K562 (cell line): ENCODE results near the gene HBG1. TPM values are rescaled to one million over a fixed set of nuclear protein-coding genes. Genes with fewer than 3 reads are reported as not detected.

Experiments used
- FOXA3 ChIP-seq, 2 experiments: fragments of 450-650 bp in 1 of 2; sonication (generic) in 1 of 2; formaldehyde crosslinking; IDR thresholded peaks in 1 of 2; conservative IDR thresholded peaks in 1 of 2; 2 replicates each; pipeline versions ENCODE4 v1.4.0 to v1.8.0; 2020 to 2022; ENCODE audit warnings: mild to moderate bottlenecking in 2 of 2, missing genetic modification reagents in 1 of 2
- HCFC1 ChIP-seq: IDR thresholded peaks from 2 replicates; pipeline ENCODE4 v1.6.1; 2012; ENCODE audit warnings: low read depth, low read length, improper control_type of control experiment
- JUND ChIP-seq, 2 experiments: IDR thresholded peaks; 2 replicates in 1 of 2; 3 replicates in 1 of 2; pipeline ENCODE4 v1.6.1; 2011; ENCODE audit warnings: borderline replicate concordance in 2 of 2, low read depth in 2 of 2, low read length in 2 of 2, improper control_type of control experiment in 1 of 2, missing biosample characterization in 1 of 2, missing genetic modification characterization in 1 of 2, missing genetic modification reagents in 1 of 2
- MCM7 ChIP-seq, 2 experiments: fragments of 450-650 bp; IDR thresholded peaks; 2 replicates each; pipeline ENCODE4 v1.6.1; 2016 to 2018
- PRPF4 ChIP-seq: fragments of 200-400 bp; formaldehyde crosslinking; IDR thresholded peaks from one replicate; pipeline ENCODE4 v1.6.1; 2017; ENCODE audit warnings: low read length, low read depth, mild to moderate bottlenecking; ENCODE audit not compliant: insufficient read depth, poor library complexity, severe bottlenecking
- SMARCA5 ChIP-seq: fragments of 450-650 bp; IDR thresholded peaks from 2 replicates; pipeline ENCODE4 v1.6.1; 2016
- ZBED1 ChIP-seq: IDR thresholded peaks from 2 replicates; pipeline ENCODE4 v1.6.1; 2014
- ZFX ChIP-seq: sonication (generic); formaldehyde crosslinking; IDR thresholded peaks from 2 replicates; pipeline ENCODE4 v1.8.0; 2022; ENCODE audit warnings: mild to moderate bottlenecking, missing genetic modification reagents, moderate library complexity
- polyA plus RNA-seq, 8 experiments: library from polyadenylated mRNA; depleted of rRNA in 4 of 8; stranded (reverse) in 5 of 8; unstranded in 3 of 8; fragments of >200 nt; fragmentation: Nextera tagmentation in 2 of 8; fragmentation: Illumina TruSeq in 1 of 8; extraction: Ambion mirVana in 2 of 8; extraction: Trizol in 1 of 8; gene quantifications; 2 replicates each; pipeline versions ENCODE4 v1.2.1 to v1.2.3, GENCODE V29; 2011 to 2014; ENCODE audit warnings: inconsistent platforms in 1 of 8, missing spikeins in 1 of 8
- total RNA-seq, 7 experiments: library from RNA; depleted of rRNA in 6 of 7; stranded (reverse); fragments of >200 nt in 6 of 7; fragmentation: Illumina TruSeq in 2 of 7; extraction: Trizol in 2 of 7; gene quantifications; 2 replicates each; pipeline versions ENCODE4 v1.2.1 to v1.2.3, GENCODE V29; 2011 to 2021; ENCODE audit warnings: low replicate concordance in 1 of 7
- TF ChIP-seq, protein P1 (sequence below): IDR thresholded peaks from 3 replicates; pipeline ENCODE4 v1.6.1; 2011; ENCODE audit warnings: borderline replicate concordance, mild to moderate bottlenecking, moderate library complexity; ENCODE audit not compliant: insufficient read length; ENCODE audit errors: extremely low read depth
- TF ChIP-seq, protein P2 (sequence below): fragments of 450-650 bp; IDR thresholded peaks from 2 replicates; pipeline ENCODE4 v1.7.1; 2018; ENCODE audit warnings: mild to moderate bottlenecking, low read depth; ENCODE audit not compliant: partially characterized antibody
- TF ChIP-seq, protein P3 (sequence below): fragments of 250-450 bp; sonication (Bioruptor Pico); IDR thresholded peaks from 2 replicates; pipeline ENCODE4 v1.5.0; 2020; ENCODE audit warnings: mild to moderate bottlenecking, borderline replicate concordance
- TF ChIP-seq, protein P4 (sequence below): fragments of 250-450 bp; sonication (Bioruptor Pico); IDR thresholded peaks from 2 replicates; pipeline ENCODE4 v1.5.0; 2021; ENCODE audit warnings: mild to moderate bottlenecking, moderate library complexity

The HBG1 gene
- total and polyA plus RNA-seq, 9 of the 15 experiments (the other 6 are each of a cell fraction or from before 2014, with no cell fraction given): 1,066 to 16,338 (median 4,898) TPM

DNA sequence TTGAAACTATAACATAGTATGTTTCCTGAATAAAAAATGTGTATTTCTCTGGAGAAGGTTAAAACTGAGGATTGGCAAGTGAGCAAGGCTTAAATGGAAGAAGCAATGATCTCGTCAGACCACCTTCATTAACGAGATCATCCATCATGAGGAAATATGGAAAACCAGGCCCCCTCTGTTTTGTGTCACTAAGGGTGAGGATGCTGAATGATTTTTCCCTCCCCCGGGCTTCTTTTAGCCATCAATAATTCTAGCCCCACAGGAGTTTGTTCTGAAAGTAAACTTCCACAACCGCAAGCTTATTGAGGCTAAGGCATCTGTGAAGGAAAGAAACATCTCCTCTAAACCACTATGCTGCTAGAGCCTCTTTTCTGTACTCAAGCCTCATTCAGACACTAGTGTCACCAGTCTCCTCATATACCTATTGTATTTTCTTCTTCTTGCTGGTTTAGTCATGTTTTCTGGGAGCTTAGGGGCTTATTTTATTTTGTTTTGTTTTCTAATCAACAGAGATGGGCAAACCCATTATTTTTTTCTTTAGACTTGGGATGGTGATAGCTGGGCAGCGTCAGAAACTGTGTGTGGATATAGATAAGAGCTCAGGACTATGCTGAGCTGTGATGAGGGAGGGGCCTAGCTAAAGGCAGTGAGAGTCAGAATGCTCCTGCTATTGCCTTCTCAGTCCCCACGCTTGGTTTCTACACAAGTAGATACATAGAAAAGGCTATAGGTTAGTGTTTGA, 25.9 kb upstream of the HBG1 start (continued):
- TF ChIP-seq, protein P1, sequence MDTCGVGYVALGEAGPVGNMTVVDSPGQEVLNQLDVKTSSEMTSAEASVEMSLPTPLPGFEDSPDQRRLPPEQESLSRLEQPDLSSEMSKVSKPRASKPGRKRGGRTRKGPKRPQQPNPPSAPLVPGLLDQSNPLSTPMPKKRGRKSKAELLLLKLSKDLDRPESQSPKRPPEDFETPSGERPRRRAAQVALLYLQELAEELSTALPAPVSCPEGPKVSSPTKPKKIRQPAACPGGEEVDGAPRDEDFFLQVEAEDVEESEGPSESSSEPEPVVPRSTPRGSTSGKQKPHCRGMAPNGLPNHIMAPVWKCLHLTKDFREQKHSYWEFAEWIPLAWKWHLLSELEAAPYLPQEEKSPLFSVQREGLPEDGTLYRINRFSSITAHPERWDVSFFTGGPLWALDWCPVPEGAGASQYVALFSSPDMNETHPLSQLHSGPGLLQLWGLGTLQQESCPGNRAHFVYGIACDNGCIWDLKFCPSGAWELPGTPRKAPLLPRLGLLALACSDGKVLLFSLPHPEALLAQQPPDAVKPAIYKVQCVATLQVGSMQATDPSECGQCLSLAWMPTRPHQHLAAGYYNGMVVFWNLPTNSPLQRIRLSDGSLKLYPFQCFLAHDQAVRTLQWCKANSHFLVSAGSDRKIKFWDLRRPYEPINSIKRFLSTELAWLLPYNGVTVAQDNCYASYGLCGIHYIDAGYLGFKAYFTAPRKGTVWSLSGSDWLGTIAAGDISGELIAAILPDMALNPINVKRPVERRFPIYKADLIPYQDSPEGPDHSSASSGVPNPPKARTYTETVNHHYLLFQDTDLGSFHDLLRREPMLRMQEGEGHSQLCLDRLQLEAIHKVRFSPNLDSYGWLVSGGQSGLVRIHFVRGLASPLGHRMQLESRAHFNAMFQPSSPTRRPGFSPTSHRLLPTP: no peak
- TF ChIP-seq JUND (IDR thresholded peaks at IDR 0.05; ENCODE audit: borderline replicate concordance, low read depth, low read length) (peak; percentile 66; the same call in 1 of the 2 replicates), JUND (tag; IDR thresholded peaks at IDR 0.05; ENCODE audit: borderline replicate concordance, low read depth, low read length) (peak; percentile 83; the same call in 2 of the 3 replicates), ZBED1 (no peak), MCM7 (IDR thresholded peaks at IDR 0.05) (no peak), HCFC1 (no peak), ZFX (CRISPR knock-in tag) (no peak), SMARCA5 (no peak; the same call in 1 of the 2 replicates), PRPF4 (no peak), FOXA3 (CRISPR knock-in tag; conservative IDR thresholded peaks at IDR 0.05 in 1 of 2, IDR thresholded peaks at IDR 0.05 in 1 of 2) (no peak)
- TF ChIP-seq, protein P2, sequence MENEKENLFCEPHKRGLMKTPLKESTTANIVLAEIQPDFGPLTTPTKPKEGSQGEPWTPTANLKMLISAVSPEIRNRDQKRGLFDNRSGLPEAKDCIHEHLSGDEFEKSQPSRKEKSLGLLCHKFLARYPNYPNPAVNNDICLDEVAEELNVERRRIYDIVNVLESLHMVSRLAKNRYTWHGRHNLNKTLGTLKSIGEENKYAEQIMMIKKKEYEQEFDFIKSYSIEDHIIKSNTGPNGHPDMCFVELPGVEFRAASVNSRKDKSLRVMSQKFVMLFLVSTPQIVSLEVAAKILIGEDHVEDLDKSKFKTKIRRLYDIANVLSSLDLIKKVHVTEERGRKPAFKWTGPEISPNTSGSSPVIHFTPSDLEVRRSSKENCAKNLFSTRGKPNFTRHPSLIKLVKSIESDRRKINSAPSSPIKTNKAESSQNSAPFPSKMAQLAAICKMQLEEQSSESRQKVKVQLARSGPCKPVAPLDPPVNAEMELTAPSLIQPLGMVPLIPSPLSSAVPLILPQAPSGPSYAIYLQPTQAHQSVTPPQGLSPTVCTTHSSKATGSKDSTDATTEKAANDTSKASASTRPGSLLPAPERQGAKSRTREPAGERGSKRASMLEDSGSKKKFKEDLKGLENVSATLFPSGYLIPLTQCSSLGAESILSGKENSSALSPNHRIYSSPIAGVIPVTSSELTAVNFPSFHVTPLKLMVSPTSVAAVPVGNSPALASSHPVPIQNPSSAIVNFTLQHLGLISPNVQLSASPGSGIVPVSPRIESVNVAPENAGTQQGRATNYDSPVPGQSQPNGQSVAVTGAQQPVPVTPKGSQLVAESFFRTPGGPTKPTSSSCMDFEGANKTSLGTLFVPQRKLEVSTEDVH: no peak
- TF ChIP-seq, protein P3, sequence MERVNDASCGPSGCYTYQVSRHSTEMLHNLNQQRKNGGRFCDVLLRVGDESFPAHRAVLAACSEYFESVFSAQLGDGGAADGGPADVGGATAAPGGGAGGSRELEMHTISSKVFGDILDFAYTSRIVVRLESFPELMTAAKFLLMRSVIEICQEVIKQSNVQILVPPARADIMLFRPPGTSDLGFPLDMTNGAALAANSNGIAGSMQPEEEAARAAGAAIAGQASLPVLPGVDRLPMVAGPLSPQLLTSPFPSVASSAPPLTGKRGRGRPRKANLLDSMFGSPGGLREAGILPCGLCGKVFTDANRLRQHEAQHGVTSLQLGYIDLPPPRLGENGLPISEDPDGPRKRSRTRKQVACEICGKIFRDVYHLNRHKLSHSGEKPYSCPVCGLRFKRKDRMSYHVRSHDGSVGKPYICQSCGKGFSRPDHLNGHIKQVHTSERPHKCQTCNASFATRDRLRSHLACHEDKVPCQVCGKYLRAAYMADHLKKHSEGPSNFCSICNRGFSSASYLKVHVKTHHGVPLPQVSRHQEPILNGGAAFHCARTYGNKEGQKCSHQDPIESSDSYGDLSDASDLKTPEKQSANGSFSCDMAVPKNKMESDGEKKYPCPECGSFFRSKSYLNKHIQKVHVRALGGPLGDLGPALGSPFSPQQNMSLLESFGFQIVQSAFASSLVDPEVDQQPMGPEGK (CRISPR knock-in tag): no peak
- TF ChIP-seq, protein P4, sequence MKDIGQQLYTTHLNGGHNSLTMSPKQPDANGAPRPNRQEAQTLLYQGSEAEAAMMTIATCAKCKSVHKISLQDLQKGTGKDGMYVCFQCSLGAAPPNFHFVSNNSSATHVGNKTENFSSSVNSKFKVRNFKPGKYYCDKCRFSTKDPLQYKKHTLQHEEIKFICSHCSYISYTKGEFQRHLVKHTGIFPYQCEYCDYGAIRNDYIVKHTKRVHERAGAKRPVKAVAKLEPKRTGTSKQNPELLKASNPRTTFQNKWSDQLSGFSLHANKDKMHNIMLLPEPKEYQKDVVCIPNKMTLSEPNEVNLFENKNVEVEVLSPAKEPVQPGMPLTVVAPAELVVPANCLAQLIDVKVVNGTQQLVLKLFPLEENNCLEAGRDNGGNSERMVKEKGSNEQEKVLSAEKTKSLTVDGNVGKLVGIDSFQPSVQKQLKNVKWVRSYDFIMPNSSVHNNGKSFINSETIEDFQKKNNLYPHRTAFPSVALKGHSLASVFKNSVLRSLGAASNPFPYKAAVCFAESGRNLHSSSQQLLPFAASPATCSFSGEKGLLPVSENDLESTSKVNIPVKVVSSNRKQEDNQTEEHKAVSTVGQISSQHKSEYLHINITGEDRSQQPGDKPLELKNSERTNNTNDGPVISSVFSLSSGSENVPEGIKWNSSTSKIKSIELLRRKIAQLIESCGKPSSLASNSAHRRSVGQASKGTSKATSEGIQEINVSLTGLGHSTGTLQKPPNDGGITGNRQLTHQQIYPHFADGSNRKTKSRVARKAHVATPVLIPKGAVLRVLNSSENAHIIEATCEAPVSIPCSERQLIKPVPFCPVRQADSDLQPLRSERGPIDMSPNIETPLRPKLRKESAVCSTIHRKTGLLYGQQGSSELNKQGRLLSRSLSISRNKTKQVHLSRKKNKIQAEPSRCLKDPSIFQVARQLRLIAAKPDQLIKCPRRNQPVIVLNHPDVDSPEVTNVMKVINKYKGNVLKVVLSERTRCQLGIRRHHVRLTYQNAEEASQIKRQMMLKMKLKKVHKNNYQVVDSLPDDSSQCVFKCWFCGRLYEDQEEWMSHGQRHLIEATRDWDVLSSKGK (CRISPR knock-in tag): no peak
